Measurements from ENCODE around the gene S100A13.

GRCh38 chr1:153588482-153588881 lies 38.8 kb downstream of the S100A13 start:
- TF ChIP-seq EZH2 (IDR thresholded peaks at IDR 0.05; ENCODE audit: low read length, missing control alignments), result no peak
- no peak for TF ChIP-seq CTCF (conservative IDR thresholded peaks at IDR 0.05 in 1 of 2, IDR thresholded peaks at IDR 0.05 in 1 of 2; ENCODE audit: low read depth in 1 of 2, low read length in 2 of 2)

All from fibroblast of lung (primary cell).